NCI-H146 treated with DMSO at 0.1 percent for 48 hours (cell line): Measurements from ENCODE around the gene IFNA5.

Experiments used
- DNase-seq: peaks from one replicate; lab custom pipeline; 2025; ENCODE audit not compliant: unreplicated experiment; lab: John Stamatoyannopoulos, UW

IFNA5 gene

DNA sequence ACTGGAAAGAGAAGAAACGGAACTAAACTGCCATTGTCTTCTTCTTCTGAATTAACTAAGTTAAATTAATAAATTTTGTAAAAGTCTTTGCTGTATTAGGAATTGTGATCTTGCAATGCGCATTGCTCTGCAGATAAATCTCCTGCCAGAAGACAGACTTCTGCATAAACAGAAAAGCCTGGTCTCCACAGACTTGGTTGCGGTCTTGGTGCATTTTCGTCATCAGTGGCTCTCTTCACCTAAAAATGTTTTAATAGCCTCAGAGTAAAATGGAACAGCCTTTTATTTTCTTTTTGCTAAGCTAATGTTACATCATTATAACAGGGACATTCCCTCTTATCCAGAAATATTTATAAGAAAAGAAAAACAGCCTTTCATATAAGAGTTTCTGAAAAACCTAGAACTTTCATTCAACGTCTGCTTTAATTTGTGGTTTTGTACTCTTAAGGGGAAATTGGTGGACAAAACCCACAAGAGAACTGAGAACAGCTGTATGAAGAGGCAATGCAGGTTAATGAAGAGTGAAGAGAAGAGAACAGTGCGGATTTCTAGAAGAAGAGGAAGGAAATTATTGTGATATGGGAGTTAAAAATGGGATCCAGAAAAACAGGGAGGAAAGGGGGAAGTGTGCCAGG is 10.1 kb downstream of the IFNA5 start:
- DNase-seq, result no peak

DNA sequence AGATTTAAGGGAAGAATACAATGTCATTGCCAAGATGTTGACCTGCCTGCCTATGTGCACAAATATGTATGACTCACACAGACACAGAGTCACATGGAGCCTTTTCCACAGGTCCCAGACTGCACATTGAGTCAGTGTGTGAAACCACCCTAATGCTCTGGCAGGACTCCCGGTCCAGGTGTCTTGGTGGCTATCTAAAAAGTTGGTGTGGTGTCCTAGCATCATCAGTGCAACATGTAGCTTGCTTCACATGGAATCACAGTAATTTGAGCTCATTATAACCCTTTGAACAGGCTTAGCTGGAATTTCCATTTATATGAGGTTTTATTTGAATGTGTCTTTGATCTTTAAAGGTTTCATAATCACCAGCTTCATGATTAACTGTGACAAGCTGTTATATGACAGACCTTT is 10.7 kb downstream of the IFNA5 start:
- DNase-seq, result no peak

DNA sequence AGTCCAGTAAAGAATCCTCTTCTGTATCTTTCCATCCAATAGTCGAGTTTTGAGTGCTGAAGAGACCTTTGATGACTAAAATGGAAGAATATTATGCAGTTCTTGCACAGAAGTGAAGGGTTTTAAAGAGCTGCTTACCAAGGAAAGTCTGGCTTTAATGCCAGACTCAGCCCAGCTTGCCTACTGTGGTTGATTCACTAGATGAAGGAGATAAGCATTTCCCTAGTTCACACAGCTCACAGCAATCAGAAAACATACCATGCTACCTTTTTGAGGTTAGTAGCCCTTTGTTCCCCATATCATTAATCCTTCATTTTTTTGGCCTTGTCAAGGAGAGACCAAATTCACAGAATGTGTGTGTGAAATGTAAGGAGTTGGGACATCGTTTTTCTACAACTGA is 15.3 kb downstream of the IFNA5 start:
- DNase-seq, result no peak

DNA sequence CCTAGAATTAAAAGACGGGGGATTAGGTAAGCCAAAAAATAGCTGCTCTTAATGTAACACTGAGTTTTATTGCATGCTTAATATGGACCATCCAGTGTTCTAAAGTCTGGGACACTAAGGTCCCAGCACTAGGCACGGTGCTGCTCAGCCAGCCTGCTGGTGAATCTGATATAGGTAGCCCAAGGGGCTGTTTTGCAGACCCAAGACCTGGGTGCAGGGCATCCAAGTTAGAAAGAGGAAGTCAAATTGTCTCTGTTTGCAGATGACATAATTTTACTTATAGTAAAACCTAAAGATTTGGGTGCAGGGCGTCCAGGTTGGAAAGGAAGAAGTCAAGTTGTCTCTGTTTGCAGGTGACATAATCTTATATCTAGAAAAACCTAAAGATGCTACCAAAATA is 17.8 kb downstream of the IFNA5 start:
- no peak for DNase-seq

DNA sequence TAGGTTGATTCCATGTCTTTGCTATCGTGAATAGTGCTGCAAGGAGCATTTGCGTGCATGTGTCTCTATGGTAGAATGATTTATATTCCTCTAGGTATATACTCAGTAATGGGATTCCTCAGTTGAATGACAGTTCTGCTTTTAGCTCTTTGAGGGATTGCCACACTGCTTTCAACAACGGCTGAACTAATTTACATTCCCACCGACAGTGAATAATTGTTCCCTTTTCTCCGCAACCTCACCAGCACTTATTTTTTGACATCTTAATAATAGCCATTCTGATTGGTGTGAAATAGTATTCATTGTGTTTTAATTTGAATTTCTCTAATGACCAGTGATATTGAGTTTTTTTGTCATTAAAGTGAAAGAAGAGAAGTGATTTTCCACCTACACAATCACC is 18.5 kb downstream of the IFNA5 start:
- DNase-seq, result no peak

DNA sequence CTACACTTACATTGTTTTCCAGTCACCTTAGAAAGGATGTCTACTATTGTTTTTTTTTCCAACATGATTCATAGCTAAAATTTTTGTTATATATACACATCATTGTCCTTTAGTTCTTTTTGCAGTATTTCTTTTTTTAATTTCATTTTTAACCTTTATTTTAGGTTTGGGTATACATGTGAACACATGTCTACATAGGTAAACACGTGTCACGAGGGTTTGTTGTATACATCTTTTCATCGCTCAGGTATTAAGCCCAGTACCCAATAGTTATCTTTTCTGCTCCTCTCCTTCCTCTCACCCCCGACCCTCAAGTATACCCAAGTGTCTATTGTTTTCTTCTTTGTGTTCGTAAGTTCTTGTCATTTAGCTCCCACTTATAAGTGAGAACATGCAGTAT is 19.0 kb downstream of the IFNA5 start:
- DNase-seq, result no peak

DNA sequence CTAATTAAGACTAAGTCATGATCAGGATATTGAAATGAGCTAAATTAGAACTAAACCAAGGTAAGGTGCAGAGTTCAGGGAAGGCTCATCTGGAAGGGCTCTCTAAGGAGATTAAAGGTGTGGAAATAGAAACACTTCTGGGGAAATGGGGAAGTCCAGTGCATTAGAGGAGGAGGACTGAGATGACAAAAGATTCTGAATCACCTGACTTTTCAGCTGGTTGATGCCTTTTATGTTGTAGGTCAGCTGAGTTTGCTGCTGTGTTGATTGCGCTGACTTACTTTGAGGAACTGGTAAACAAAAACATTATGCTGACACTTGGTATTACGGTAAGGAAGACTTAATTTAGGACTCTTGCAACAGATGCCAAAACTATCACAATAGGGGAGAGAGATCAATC is 23.8 kb downstream of the IFNA5 start:
- DNase-seq, result no peak

DNA sequence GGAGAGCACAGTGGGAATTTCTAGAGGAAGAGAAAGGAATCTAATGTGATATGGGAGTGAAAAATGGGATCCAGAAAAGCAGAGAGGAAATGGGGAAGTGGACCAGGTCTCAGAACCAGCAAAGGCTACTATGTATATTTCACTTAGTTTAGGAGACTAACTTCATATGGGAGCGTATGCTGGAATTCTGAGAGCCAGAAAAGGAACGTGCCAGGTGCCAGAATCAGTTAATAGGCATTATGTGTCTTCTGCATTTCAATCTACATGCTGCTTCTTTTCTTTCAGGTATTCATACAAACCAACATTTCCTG is 36.8 kb downstream of the IFNA5 start:
- no peak for DNase-seq

DNA sequence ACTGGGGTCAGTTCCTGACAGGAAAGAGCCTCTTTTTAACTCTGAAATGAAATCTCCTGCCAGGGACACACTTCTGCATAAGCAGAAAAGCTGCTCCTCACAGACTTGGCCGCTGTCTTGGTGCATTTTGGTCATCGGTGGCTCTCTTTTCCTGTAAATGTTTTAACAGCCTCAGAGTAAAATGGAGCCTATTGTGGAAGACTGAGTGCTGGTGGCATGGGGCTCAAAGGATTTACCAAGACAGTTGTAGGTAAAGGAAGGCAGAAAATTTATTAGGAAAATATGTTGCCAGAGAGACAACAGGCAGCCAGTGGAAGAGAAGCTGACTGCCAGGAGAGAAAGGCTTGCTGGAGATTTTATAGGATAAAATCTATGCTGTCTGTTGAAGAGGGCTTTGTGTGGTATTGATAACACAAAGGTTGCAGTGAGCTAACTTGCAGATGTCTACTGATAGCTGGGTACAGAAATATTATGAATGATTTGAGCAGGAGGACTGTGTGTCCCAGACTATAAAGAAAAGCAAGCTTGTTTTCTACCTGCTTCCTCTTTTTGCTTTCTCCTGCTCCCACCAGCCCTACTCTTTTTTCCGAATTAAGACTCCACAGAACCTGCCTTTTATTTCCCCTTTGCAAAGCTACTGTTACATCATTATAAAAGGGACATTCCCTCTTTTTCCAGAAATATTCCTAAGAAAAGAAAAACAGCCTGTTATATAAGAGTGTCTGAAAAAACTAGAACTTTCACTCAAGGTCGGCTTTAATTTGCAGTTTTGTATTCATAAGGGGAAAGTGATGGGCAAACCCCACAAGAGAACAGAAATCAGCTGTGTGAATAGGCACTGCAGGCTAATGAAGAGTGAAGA is 37.4 kb downstream of the IFNA5 start:
- DNase-seq, result no peak

DNA sequence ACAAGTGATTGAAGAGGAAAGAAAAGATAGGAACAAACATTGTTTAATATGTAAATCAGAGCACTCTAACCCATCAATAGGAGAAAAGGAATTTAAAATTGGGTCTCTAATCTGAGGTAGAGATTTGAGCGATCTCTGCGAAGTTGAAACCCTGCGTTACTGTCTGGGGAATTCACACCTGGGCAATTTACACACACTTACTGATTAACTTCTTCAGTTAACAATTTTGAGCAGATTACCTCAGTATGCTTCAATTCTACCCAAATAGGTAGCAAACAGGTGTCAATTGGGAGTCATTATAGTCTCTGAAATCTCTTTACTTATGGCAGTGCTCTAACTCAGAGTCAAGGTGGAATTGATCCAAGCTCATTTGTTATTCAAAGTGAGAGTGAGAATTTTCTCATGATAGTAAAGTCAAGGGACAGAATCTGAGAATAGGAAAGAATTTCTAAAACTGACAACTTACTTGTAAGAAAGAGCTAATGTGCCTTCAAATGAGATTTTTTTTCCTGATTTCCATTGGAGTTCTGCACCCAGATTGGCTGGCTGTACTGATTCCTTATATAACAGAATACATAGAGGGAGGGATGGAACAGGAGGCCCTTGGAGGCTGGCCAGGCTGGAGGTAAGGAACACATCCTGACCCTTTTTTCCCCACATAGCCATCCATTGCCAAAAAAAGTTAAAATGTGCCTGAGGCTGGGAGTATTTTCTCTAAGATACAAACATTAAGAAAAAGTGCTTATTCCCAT is 38.2 kb downstream of the IFNA5 start:
- DNase-seq, result no peak

DNA sequence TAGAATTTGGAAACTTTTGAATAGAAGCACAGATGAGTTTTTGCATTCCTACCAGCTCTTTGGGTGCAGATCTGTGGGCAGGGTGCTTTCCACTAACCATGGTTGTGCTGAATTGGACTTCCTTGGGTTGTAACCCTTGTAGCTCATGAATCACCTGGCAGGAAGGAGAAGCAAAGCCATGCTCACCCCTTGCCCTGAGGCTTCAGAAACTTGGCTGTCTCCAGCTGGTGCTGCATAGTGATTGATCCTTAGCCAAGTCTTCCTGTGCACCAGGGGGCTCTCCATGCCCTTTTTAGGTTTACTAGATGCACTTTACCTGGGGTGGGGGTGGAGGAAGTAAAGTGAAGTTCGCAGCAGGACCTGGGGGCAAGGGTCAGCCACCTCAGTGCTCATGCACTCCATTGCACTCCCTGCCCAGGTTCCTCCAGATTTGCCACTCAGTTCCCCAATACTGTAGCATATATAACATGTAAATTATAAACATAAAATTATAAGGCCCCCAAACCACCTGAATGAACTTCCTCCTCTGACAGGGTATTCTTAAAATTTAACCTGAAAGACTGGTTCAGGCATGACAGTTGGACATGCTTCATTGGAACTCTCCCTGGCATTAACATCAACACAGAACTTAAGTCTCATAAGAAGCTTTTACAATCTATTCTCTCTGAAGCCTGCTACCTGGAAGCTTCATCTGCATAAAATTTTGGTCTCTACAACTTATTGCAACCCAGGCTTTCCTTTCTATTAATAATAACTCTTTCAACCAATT is 39.5 kb downstream of the IFNA5 start:
- no peak for DNase-seq

DNA sequence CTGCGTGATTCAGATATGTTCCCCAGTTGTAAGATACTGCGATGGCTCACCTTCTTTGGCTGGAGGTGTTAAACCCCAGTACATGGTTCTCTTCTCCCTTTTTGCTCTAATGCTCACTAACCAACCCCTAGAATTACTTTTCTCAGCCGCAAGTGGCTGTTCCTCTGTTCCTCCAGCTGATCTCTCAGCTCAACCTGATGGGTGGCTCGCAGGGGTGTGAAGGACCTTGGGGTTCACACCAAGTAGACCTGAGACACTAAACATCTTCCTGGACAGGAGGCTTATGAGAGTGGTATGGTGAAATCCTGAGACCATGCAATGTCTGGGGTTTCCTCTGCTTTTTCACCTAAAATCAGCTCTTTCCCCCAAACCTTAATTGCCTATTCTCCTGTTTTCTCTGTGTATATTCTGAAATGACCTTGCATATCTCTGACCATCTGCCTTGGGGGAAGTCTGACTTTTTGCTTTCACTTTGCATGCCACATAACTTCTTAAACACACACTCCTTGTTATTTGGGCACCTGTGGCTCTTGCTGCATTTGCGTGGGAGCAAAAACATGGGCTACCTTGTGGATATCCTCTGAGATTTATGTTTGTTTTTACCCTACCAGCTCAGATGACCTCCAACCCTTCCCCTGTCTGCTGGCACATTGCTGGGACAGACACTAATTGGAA is 49.4 kb downstream of the IFNA5 start:
- no peak for DNase-seq
